MM.1S (cell line): ENCODE data around the gene AQP10.
"Not testable (repeated sequence)": the region's sequence is repeated elsewhere in the genome, so short reads cannot be mapped to it uniquely, and the experiment has no call there.

Experiments
- EZH2phosphoT487 ChIP-seq: fragments of 300-600 bp; sonication (generic); IDR thresholded peaks from 2 replicates; pipeline ENCODE4 v1.6.1; 2018; ENCODE audit warnings: antibody characterized with exemption, low read length
- TF ChIP-seq, protein P1 (sequence below): fragments of 300-600 bp; sonication (generic); IDR thresholded peaks from 2 replicates; pipeline ENCODE4 v1.5.1; 2016; ENCODE audit warnings: antibody characterized with exemption, low read length, mixed read lengths

DNA sequence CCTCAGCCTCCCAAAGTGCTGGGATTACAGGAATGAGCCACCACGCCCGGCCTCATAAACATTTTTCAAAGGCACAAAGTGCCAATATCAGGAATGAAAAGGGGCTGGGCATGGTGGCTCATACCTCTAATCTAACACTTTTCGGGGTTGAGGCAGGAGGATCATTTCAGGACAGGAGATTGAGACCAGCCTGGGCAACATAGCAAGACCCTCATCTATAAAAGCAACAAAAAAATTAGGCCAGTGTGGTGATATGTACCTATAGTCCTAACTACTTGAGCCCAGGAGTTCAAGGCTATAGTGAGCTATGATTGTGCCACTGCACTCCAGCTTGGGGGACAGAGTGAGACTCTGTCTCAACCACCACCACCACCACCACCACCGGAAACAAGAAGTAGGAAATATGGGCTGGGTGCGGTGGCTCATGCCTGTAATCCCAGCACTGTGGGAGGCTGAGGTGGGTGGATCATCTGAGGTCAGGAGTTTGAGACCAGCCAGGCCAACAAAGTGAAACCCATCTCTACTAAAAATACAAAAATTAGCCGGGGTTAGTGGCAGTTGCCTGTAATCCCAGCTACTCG, 53.0 kb downstream of the AQP10 start:
- TF ChIP-seq EZH2phosphoT487: not testable (repeated sequence)
- TF ChIP-seq, protein P1, sequence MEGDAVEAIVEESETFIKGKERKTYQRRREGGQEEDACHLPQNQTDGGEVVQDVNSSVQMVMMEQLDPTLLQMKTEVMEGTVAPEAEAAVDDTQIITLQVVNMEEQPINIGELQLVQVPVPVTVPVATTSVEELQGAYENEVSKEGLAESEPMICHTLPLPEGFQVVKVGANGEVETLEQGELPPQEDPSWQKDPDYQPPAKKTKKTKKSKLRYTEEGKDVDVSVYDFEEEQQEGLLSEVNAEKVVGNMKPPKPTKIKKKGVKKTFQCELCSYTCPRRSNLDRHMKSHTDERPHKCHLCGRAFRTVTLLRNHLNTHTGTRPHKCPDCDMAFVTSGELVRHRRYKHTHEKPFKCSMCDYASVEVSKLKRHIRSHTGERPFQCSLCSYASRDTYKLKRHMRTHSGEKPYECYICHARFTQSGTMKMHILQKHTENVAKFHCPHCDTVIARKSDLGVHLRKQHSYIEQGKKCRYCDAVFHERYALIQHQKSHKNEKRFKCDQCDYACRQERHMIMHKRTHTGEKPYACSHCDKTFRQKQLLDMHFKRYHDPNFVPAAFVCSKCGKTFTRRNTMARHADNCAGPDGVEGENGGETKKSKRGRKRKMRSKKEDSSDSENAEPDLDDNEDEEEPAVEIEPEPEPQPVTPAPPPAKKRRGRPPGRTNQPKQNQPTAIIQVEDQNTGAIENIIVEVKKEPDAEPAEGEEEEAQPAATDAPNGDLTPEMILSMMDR: not testable (repeated sequence)
